HG02759 (cell line): ENCODE data around the gene IDH1.
A peak's percentile ranks its signal among the peaks of the same experiment; 100 is the strongest.
"Not testable (repeated sequence)": the region's sequence is repeated elsewhere in the genome, so short reads cannot be mapped to it uniquely, and the experiment has no call there.

Experiments
- ATAC-seq: cut with Tn5 transposase; IDR thresholded peaks from one replicate; pipeline ENCODE4 v1.9.1; 2021; ENCODE audit warnings: mild to moderate bottlenecking, moderate library complexity; ENCODE audit not compliant: unreplicated experiment

IDH1 gene

GRCh38 chr2:208256849-208257813, 2.3 kb upstream of the IDH1 start:
- not testable (repeated sequence) for ATAC-seq

GRCh38 chr2:208256192-208256782, 1.4 kb upstream of the IDH1 start:
- no peak for ATAC-seq

GRCh38 chr2:208255557-208256106, 761 bp upstream of the IDH1 start:
- peak; percentile 25 for ATAC-seq

- ATAC-seq: peak; percentile 80
These were observed 577 bp downstream of the IDH1 start for GRCh38 chr2:208254118-208254870.

GRCh38 chr2:208253600-208254117, 1.2 kb downstream of the IDH1 start:
- no peak for ATAC-seq

GRCh38 chr2:208252716-208253492, 2.0 kb downstream of the IDH1 start:
- no peak for ATAC-seq

- no peak for ATAC-seq
These were observed 3.8 kb downstream of the IDH1 start for GRCh38 chr2:208251098-208251497.

GRCh38 chr2:208250388-208250787, 4.5 kb downstream of the IDH1 start:
- ATAC-seq: no peak

GRCh38 chr2:208249296-208249695, 5.6 kb downstream of the IDH1 start:
- no peak for ATAC-seq

GRCh38 chr2:208248601-208249000, 6.3 kb downstream of the IDH1 start:
- no peak for ATAC-seq

- ATAC-seq: no peak
These were observed 9.1 kb downstream of the IDH1 start for GRCh38 chr2:208245746-208246145.

- ATAC-seq: no peak
These were observed 10.4 kb downstream of the IDH1 start for GRCh38 chr2:208244422-208244821.

GRCh38 chr2:208240619-208241209, 14.2 kb downstream of the IDH1 start:
- no peak for ATAC-seq

- no peak for ATAC-seq
These were observed 14.9 kb downstream of the IDH1 start for GRCh38 chr2:208239770-208240493.

GRCh38 chr2:208235860-208236259, 19.0 kb downstream of the IDH1 start:
- ATAC-seq: no peak

- no peak for ATAC-seq
These were observed 20.1 kb downstream of the IDH1 start for GRCh38 chr2:208234786-208235185.

- ATAC-seq: no peak
These were observed 26.4 kb downstream of the IDH1 start for GRCh38 chr2:208228476-208228875.

GRCh38 chr2:208227581-208228232, 27.2 kb downstream of the IDH1 start:
- ATAC-seq: no peak

- ATAC-seq: no peak
These were observed 30.1 kb downstream of the IDH1 start for GRCh38 chr2:208224802-208225201.
